ENCODE data around the gene SRRM3.

- no peak for TF ChIP-seq CTCF (conservative IDR thresholded peaks at IDR 0.05 in 1 of 2, IDR thresholded peaks at IDR 0.05 in 1 of 2; ENCODE audit: extremely low read depth in 1 of 2, insufficient read depth in 1 of 2, low read depth in 1 of 2, low read length in 2 of 2)
- no peak for TF ChIP-seq EZH2 (IDR thresholded peaks at IDR 0.05; ENCODE audit: borderline replicate concordance, low read length)
Observed at GRCh38 chr7:76238326-76238725, 36.6 kb downstream of the SRRM3 start.

Data from mammary epithelial cell (primary cell).